HG02759 (cell line): ENCODE data around the gene PLXDC2.
A peak's percentile ranks its signal among the peaks of the same experiment; 100 is the strongest.

Experiments
- ATAC-seq: cut with Tn5 transposase; IDR thresholded peaks from one replicate; pipeline ENCODE4 v1.9.1; 2021; ENCODE audit warnings: mild to moderate bottlenecking, moderate library complexity; ENCODE audit not compliant: unreplicated experiment

PLXDC2 gene

DNA sequence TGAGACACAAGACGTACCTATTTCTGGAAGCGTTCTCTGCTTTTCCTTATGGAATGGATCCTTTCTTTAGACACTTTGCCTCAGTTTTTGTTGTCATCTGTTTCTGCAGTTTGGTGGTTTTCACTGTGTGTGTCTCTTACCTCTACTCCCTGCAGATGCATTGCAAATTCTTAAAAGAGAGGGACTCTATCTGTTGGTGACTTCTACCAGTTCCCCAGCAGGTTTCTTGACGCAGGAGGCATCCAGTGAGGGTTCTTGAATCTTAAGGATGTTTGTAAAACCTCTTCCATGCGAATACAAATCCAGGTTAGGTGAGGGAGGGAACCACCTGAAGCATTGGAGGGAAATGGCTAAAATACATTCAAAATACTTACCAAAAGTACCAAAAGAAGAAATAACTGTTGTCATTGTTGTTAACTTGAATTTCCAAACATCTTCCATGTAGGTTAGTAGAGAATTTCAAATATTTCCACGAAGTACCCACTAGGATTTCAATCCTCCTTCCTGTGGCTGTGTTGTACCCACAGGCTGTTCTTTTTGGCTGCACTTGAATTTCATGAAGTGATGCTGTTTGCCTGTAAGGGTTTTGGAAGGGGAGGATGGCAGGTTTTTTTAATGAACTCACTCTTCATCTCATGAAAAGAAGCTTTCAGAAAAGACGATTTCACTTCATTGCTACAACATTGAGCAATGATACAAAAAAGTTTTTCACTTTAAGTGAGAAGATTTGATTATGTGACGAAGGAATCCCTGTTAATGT, 32.2 kb downstream of the PLXDC2 start:
- no peak for ATAC-seq

DNA sequence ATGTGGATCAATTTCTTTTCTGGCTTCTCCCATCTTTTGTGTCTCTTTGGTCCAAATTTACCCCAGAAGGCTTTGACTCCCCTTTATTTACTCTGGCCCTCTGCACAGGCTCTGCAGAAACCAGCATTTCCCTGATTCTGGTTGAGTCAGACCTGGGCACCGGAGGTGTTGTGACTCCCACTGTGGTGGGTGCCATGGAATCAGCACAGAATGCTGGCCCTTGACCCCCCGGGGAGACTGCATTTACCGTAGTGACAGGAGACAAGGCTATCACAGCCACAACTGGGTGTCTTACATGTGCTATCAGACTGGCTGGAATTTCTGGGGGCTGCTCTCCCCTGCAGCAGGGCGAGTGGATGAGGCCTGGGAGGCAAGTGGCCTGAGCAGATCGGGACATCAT, 37.6 kb downstream of the PLXDC2 start:
- ATAC-seq = no peak

DNA sequence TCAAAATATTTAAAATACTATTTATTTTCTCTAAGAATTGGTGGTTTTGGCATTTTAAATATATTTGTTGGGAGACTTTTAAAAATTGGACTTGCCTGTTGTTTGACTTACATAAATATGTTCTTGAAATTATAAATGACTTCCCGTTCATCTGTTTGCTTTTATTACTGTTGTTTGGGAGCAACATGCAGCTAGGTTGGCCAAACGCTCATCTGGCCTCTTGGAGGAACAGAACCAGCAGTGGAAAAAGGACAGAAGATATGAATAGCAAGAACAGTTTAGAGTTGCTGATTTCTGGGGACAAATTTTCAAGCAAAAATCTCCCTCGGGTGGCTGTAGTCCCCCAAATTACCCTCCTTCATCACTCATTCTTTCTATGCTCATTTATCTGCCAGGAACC, 41.6 kb downstream of the PLXDC2 start:
- no peak for ATAC-seq

DNA sequence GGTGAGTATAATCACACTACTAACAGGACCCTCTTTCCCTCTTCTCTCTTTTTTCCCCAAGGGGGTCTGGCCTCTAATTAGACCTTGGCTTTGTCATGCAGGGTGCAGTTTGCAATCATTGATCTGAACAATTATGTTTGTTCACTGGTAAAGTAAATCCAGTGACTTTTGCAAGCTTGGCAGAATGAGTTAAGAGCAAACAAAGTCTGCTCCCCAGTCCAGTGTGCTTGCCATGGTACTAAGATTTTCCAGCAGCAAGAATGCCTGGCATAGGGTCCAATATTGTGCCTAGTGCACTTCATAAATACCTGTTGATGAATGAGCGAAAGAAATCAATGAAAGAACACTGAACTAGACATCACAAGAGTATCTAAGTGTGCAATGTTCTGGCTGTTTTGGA, 43.9 kb downstream of the PLXDC2 start:
- no peak for ATAC-seq

DNA sequence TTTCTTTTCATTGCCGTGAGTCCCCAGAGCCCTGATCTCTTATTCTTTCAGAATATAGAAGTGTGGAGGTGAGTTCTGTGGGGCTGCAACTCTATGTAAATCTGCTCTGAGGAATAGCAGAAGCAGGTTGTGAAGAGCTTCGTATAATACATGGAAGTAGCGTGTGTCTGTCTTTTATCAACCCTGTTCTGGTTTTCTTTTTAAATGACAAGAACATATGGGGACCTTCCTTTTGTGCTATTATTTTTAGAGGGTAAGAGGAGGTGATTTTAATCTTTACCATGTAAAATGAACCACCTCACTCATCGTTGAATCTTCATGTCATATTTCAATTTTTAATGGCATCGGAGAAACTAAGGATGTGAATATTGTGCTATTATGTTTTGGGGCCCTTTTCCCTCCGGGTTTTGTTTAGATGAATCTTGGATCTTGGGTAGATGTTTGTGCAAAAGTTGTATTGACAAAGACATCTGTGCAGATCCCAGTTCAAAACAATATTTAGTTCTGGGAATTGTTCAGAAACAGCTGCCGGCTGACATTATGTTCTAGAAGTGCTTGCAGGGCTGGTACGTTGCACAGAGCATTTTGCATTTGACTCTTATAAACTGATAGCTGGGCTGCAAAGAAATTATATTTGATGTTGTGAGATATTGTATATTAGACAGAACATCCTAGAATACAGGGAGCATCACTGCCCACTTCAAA, 46.7 kb downstream of the PLXDC2 start:
- no peak for ATAC-seq

DNA sequence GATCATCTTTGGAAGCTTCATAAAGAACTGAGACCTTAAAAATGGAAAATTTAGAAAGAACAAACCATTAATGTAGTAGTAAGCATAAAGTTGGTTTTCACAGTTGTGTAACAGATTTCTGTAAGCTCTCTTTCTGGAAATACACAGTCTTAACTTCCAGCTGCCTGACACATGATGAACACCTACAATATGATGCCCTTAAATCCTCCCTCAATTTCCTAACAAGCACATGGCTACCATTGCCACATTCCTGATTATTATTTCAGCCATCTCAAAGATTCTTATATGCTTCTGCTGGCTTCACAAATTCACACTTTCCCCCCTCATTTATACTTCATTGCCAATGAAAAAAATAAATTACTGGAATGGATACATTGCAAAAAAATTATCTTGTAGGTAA, 49.4 kb downstream of the PLXDC2 start:
- ATAC-seq = no peak

DNA sequence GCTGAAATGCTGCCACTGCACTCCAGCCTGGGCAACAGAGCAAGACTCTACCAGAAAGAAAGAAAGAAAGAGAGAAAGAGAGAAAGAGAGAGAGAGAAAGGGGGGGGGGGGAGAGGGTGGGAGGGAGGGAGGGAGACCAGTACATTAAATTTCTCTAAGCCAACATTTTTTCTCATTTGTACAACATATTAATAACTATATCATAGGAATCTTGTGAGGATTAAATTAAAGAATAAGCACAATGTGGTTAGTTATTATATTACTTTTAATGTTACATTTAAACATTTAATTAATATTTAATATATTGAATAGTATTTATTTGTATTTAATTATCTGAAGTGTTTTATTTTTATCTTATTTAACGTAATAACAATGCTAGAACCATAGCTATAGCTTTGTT, 53.1 kb downstream of the PLXDC2 start:
- no peak for ATAC-seq

DNA sequence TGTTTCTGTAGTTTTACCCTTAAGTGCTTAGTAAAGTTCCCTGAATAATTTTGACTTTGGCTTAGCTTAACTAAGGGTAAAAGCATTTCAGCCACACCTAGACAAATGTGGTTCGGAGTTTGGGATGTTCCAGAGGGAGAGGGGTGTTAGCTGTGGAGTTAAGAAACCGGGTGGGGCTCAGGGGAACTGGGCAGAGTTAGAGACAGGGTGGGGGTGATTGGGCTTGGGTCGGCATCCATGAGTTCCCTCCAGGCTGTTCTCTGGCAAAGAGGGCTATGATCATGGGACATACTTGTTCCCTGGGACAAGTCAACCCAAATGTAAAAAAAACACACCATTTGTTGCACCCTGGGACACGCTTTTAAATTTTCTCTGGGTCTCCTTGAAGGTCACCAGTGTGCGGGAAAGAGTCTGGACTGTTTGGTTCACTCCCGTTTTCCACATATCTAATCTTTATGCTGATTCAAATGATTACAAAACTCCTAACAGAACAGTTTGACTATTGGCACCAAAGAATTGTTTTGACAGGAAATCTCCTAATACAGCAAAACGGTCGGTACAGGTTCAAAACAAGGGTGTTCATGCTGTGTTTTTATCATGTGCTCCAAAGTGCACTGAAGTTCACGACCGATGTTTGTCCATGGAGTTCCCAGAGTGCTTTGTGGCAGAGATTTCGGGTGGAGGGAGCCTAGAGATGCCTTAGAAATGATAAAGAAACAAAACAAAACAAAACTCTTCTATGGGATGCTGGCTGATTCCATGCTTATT, 56.5 kb downstream of the PLXDC2 start:
- ATAC-seq = no peak

DNA sequence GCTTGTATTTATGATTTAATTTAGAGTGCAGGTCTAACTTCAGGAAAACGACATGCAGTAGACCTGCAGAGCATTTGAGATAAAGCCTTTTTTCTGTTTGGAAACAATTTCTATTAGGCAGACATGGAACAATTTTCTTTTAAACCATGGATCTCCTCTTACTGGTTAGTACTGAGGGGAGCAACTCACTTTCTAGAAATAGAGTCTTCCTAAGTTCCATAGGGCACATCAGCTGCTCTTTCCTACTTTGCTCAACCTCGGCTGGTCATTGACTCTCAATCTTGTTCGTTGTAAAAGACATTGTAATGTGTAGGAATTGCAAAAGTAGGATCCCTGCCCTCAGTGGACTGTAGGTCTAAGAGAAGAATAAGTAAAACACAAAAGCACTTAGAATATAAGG, 58.0 kb downstream of the PLXDC2 start:
- no peak for ATAC-seq

DNA sequence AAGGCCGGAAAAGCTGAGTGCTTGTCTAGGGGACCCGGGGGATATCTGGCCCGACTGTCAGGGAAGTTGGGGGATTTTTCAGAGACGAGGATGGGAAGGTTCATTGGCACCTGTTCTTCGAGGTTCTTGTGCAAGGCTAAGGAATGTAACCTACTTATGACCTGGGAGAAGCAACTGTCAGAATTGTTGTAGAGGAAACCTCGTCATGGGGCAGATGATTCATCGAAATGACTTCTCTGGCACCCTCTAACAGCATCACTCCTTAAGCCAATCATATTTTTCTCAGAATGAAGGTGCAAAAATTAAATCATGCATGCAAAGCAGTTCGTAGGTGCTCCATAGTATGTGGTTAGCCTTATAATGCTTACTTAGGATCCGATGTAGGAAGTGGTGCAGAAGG, 58.6 kb downstream of the PLXDC2 start:
- ATAC-seq = no peak

DNA sequence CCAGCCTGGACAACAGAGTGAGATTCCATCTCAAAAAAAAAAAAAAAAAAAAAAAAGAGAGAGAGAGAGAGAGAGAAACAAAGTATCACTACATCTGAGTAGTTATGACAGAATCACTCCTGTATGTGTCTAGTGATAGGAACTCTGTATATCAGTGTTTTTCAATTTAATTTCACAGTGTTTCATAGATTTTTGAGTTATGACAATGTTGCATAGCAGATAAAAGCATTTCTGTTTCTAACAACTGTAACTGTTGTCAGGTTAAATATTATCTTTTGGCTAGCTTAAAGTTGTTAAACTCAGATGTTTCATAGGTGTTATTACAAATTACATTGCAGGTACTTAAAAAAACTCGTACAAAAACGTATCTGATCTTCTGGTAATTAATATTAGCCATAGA, 60.3 kb downstream of the PLXDC2 start:
- ATAC-seq = no peak

DNA sequence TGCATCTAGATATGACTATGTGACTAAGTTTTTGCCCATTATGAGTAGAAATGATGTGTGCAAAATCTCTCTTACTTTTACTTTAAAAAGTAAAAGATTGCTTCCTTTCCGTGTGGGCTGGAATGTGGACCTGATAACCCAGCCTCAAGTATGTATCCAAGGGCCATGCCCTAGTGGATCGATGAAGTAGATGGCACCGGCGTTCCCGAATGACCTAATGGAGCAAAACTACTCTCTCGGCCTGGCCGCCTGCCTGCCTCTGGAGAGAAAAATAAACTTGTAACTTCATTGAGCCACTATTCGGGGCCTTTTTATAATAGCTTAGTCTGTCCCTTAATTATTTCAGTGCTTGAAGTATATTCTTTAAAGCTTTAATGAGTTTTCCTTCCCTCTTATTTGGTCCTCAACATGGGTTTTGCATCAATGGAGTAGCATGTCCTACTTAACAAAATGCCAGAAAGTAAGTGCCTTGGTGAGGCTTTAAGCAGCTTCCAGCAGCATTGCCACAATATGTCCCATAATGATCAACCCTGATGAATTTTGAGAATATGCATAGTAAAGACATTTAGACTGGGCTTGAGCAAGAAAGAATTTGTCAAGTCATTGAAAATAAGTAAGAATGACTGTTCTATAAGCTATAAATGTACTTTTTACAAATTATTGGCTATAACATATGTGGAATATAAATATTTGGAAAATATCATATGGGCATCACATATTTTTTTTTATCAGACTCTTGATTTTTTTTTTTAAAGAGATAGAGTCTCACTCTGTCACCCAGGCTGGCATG, 61.4 kb downstream of the PLXDC2 start:
- ATAC-seq = no peak

DNA sequence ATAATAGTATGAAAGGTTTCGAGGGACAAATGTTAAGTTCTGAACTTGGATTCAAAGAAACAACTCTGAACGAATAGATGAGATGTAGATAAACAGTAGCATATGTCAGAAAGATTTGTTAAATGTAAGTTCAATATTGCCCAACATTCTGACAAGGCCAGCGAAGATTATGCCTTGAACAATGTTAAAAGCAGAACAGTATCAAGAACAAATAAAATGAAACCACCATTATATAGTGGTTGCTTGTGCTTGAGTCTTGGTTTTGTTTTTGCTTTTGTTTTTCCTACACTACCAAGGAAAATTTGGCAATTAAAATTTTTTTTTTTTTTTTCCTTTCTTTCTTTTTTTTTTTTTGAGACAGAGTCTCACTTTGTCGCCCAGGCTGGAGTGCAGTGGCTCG, 66.4 kb downstream of the PLXDC2 start:
- ATAC-seq = no peak

DNA sequence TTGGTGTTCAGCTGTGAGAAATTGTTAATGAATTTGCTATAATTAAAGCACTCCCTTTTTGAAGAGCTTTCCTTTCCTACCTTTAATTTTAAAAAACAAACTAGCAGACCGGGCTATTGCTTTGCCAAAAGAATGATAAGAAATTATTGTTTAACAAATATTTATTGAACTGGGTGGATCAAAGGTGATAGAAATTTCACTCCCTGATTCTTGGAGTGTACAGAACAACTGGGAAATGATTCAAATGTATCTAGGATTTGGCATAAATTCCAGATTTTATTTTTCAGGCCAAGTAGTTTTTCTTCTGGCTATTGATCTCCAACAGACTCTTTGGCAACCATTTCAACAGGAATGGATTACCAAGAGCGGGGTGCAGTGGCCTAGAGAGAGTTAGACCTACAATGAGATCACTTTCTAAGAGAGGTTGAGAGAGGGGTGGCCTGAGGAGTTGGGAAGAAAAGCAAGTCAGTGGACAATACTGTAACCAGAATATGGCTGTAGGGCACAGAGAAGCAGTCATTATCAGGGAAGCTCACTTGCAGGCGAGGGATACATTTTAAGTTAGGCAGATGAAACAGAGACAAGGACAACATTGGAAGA, 71.9 kb downstream of the PLXDC2 start:
- ATAC-seq = no peak

DNA sequence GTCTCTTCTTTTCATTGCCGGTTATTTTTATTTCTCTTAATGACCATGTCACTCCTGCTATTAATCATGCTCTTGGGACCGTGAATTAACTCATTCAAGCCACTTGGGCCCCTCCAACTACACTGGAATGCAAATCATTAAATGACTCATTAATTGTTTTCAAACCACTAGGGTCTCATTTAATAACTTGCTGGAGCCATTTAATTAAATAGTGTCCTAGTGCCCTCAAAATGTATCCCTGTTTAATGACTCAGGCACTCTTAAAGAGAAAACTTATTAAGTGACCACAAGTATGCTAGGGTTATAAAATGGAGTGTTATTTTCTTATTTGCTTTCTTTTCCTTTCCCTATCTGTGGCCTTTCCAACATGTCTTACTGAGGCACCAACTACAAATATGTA, 73.0 kb downstream of the PLXDC2 start:
- ATAC-seq = no peak

DNA sequence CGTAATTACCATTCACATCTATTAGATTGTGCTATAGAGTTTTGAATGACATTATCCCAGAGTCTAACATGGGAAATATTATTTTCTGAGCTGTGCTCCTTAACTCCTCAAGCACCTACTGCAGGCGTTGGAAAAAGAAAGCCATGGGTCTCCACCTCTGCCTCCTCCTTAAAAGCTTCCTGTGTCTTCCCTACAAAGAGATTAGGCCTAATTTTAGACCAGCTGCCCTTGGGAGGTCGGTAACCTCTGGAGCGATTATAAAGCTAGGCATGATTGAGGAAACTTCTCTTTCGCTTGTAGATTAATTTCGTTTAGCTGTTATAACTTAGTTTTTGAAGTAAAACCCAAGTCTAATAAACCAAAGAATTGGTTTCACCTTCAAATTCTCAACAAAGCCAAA, 75.2 kb downstream of the PLXDC2 start:
- no peak for ATAC-seq

DNA sequence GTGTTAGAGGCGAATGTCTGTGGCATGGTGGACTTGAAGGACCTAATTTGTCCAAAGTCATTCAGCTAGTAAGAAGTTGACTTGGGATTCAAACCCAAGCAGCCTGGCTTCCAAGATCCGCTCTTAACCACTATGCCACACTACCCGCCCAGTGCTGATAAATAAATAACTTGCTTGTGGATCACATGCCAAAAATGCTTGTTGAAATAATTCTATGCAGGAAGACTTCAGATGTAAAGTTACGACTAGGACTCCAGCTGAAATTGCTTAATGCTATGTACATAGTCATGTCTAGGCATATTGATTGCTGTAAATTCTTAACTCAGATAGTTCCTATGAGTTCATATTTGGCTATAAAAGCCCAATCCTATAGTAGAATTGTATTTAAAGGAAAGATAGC, 76.0 kb downstream of the PLXDC2 start:
- ATAC-seq = no peak

DNA sequence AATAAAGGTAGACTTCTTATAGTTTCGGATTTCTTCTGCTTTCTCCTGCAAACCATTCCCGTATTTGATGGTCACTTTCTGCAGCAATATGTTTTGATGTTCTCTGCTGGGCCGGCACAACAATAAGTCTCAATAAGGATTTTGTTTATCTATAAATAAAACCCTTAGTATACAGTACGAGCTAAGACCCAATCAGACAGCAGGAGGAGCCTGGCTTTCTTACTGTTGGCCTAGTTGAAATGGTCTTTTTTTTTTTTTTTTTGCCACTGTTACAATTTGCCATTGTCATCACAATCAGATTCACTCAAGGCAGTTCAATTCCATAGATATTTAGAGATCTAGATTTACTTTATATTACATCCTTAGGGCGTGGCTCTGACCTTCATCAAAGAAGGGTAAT, 76.4 kb downstream of the PLXDC2 start:
- no peak for ATAC-seq

DNA sequence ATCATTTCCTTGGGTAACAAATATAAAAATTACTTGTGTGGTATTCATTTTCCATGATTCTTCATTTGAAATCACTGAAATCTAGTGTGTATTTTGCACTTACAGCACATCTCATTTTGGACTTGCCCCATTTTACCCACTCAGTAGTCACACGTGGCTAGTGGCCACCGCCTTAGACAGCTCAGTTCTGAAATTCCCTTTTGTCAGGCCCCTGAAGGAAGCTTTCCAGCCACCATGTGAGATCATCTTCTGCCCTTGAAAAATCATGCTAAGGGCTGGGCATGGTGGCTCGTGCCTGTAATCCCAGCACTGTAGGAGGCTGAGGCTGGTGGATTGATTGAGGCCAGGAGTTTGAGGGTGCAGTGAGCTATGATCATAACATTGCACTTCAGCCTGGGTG, 79.3 kb downstream of the PLXDC2 start:
- no peak for ATAC-seq

DNA sequence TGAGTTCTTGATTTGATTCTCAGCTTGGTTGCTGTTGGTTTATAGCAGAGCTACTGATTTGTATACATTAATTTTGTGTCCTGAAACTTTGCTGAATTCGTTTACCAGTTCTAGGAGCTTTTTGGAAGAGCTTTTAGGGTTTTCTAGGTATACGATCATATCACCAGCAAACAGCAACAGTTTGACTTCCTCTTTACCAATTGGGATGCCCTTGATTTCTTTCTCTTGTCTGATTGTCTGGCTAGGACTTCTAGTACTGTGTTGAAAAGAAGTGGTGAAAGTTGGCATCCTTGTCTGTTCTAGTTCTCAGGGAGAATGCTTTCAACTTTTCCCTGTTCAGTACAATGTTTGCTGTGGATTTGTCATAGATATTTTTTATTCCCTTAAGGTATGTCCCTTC, 86.2 kb downstream of the PLXDC2 start:
- ATAC-seq = no peak

DNA sequence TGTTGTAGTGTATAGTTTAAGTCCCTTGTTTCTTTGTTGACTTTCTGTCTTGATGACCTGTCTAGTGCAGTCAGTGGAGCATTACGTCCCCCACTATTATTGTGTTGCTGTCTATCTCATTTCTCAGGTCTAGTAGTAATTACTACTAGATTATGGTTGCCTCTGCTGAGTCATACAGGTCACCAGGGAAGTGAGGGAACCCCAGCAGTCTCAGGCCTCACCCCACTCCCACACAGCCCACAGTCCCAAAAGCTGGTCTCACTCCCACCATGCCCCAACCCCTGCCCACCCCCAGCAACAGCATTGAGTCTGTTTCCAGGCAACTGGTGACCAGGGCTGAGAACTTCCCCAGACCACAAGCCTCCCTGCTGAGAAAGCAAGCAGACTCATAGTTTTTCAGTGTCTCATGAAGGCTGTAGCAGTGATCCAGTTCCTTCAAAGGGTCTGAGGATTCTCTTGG, 88.0 kb downstream of the PLXDC2 start:
- peak; percentile 98 for ATAC-seq
